IPS DF 19.7 (cell line): ENCODE data around the gene DBF4.
A peak's percentile ranks its signal among the peaks of the same experiment; 100 is the strongest.
"Not testable (repeated sequence)": the region's sequence is repeated elsewhere in the genome, so short reads cannot be mapped to it uniquely, and the experiment has no call there.

Experiments used
- DNase-seq: peaks from one replicate; pipeline ENCODE4 v3.0.0-alpha.2; 2013; ENCODE audit warnings: low read depth, low spot score

The DBF4 gene

GRCh38 chr7:87876040-87876868 lies at the start of gene DBF4, which contains the start of gene SLC25A40:
TSS of gene DBF4 (plus strand) at chr7:87876493. CDS start at chr7:87876733, 240 bp downstream.
TSS of gene SLC25A40 (minus strand) at chr7:87876360. CDS start at chr7:87858727, 17,633 bp downstream.
- DNase-seq, result peak; percentile 82

GRCh38 chr7:87828383-87828782 lies 47.9 kb upstream of the DBF4 start:
- DNase-seq, result not testable (repeated sequence)

- DNase-seq, result no peak
Measured at GRCh38 chr7:87831097-87831496, 45.2 kb upstream of the DBF4 start.

- DNase-seq, result no peak
Measured at GRCh38 chr7:87833130-87833529, 43.2 kb upstream of the DBF4 start.

- DNase-seq, result no peak
Measured at GRCh38 chr7:87837597-87837996, 38.7 kb upstream of the DBF4 start.

- DNase-seq, result no peak
Measured at GRCh38 chr7:87850836-87851593, 25.3 kb upstream of the DBF4 start.

- no peak for DNase-seq
Measured at GRCh38 chr7:87852306-87852705, 24.0 kb upstream of the DBF4 start.

- DNase-seq, result no peak
Measured at GRCh38 chr7:87853237-87853864, 22.9 kb upstream of the DBF4 start.

- no peak for DNase-seq
Measured at GRCh38 chr7:87858417-87859100, 17.7 kb upstream of the DBF4 start.

GRCh38 chr7:87866089-87866488 lies 10.2 kb upstream of the DBF4 start:
- DNase-seq, result no peak

- not testable (repeated sequence) for DNase-seq
Measured at GRCh38 chr7:87866533-87866932, 9.8 kb upstream of the DBF4 start.

GRCh38 chr7:87870471-87870870 lies 5.8 kb upstream of the DBF4 start:
- no peak for DNase-seq

- no peak for DNase-seq
Measured at GRCh38 chr7:87872346-87872745, 3.9 kb upstream of the DBF4 start.

- not testable (repeated sequence) for DNase-seq
Measured at GRCh38 chr7:87873328-87873727, 3.0 kb upstream of the DBF4 start.

- DNase-seq, result no peak
Measured at GRCh38 chr7:87874066-87874465, 2.2 kb upstream of the DBF4 start.

GRCh38 chr7:87875151-87876039 lies 898 bp upstream of the DBF4 start:
- no peak for DNase-seq

GRCh38 chr7:87876869-87877234 lies 559 bp downstream of the DBF4 start:
- no peak for DNase-seq

- no peak for DNase-seq
Measured at GRCh38 chr7:87877366-87878040, 1.2 kb downstream of the DBF4 start.

- DNase-seq, result no peak
Measured at GRCh38 chr7:87878208-87878735, 2.0 kb downstream of the DBF4 start.
